GM18951 (cell line): ENCODE results near the gene TMEM30A.

Source experiments
- POLR2A ChIP-seq: IDR thresholded peaks from 4 replicates; pipeline ENCODE4 v1.6.1; 2011; ENCODE audit warnings: mild to moderate bottlenecking; ENCODE audit not compliant: insufficient read length, insufficient read depth; ENCODE audit errors: extremely low read depth
- in situ Hi-C: fragments of 300-500 bp; cut with MboI; formaldehyde crosslinking; loops from one replicate; pipeline ENCODE4 v1.12.0; 2022; ENCODE audit warnings: low sequenced_read_pairs, mixed read lengths, inconsistent platforms; ENCODE audit not compliant: unreplicated experiment

The TMEM30A gene

GRCh38 chr6:75204217-75204958, 80.2 kb downstream of the TMEM30A start:
- no peak for TF ChIP-seq POLR2A
- in situ Hi-C loops, result loop anchor here (5.0 to 25.0 kb wide), 3 partner anchors 1117 to 1457 kb away; no protein-coding TSS in a partner anchor

GRCh38 chr6:75203721-75204120, 80.9 kb downstream of the TMEM30A start:
- no peak for TF ChIP-seq POLR2A
- in situ Hi-C loops, result loop anchor here (5.0 to 25.0 kb wide), 3 partner anchors 1116 to 1456 kb away; no protein-coding TSS in a partner anchor
